ENCODE measurements around the gene TMEM233.

Gene TMEM233

DNA sequence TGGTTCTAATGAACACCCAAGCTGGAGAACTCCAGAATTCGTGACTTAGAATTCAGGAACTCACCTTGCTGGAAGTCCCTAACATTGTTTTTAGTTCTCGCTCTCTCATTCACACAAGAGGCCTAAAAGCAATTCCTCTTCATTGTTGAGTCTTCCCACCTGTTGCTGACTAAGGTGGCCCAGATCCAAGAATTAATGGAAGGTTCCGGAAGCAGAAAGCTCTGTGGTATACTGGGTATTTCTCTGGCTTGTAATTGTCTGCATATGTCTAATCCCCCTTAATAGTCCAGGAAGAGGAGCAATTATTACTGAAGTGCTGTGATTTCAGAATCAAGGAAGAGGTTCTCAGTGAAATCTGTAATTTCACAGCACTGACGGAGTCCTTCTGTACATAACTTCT, 31.4 kb downstream of the TMEM233 start:
- H3K27ac Mint-ChIP-seq, result no peak overlapping the region
- DNase-seq, result no peak
- no peak overlapping the region for H3K4me3 Mint-ChIP-seq
- no peaks in the 10 kb centered on the region for H3K9me3 Mint-ChIP-seq
- H3K36me3 Mint-ChIP-seq (ENCODE audit: low read depth), result no peaks in the 10 kb centered on the region
- TF ChIP-seq, protein P1, sequence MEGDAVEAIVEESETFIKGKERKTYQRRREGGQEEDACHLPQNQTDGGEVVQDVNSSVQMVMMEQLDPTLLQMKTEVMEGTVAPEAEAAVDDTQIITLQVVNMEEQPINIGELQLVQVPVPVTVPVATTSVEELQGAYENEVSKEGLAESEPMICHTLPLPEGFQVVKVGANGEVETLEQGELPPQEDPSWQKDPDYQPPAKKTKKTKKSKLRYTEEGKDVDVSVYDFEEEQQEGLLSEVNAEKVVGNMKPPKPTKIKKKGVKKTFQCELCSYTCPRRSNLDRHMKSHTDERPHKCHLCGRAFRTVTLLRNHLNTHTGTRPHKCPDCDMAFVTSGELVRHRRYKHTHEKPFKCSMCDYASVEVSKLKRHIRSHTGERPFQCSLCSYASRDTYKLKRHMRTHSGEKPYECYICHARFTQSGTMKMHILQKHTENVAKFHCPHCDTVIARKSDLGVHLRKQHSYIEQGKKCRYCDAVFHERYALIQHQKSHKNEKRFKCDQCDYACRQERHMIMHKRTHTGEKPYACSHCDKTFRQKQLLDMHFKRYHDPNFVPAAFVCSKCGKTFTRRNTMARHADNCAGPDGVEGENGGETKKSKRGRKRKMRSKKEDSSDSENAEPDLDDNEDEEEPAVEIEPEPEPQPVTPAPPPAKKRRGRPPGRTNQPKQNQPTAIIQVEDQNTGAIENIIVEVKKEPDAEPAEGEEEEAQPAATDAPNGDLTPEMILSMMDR (IDR thresholded peaks at IDR 0.05), result no peak
- no peaks in the 10 kb centered on the region for H3K4me1 Mint-ChIP-seq
- H3K27me3 Mint-ChIP-seq (ENCODE audit: low read depth, poor library complexity), result peaks cover 29% of the 10 kb centered on the region

DNA sequence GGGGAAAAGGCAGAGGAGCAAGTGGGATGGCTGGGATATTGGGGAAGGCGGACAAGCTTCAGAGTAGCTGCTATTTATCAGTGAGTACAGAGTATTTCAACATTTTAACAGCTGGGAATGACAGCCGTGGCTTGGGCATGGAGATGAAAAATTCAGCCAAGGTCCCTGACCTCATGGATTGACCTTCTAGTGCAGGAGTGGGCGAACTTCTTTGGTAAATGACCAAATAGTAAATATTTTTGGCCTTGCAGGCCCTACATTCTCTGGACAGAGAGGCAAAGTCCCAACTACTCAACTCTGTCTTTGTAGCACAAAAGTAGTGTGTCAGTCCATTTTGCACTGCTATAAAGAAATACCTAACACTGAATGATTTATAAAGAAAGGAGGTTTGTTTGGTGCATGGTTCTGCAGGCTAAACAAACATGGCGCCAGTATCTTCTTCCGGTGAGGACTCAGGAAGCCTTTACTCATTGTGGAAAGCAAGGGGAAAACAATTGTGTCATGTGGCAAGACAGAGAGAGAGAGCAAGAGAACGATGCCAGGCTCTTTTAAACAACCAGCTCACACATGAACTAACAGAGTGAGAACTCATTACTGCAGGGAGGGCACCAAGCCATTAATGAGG, 33.6 kb downstream of the TMEM233 start:
- TF ChIP-seq, protein P1 (IDR thresholded peaks at IDR 0.05), result no peak
- H3K27ac Mint-ChIP-seq, result no peak overlapping the region
- H3K4me3 Mint-ChIP-seq, result no peak overlapping the region
- H3K36me3 Mint-ChIP-seq (ENCODE audit: low read depth), result no peaks in the 10 kb centered on the region
- H3K27me3 Mint-ChIP-seq (ENCODE audit: low read depth, poor library complexity), result peaks cover 18% of the 10 kb centered on the region
- peaks cover 2% of the 10 kb centered on the region for H3K4me1 Mint-ChIP-seq
- no peaks in the 10 kb centered on the region for H3K9me3 Mint-ChIP-seq
- DNase-seq, result no peak

DNA sequence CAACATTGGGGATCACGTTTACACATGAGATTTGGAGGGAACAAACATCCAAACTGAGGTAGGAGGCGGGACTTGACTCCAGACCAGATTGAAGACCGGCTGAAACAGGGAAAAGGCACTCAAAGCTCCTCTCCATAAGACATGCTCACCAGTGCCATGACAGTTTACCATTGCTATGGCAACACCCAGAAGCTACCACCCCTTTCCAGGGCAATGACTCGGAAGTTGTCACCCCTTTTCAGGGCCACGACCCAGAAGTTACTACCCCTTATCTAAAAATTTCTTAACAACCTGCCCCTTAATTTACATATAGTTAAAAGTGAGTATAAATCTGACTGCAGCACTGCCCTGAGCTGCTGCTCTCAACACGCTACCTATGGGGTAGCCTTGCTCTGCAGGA, 34.1 kb downstream of the TMEM233 start:
- H3K27me3 Mint-ChIP-seq (ENCODE audit: low read depth, poor library complexity), result peaks cover 12% of the 10 kb centered on the region
- no peak for DNase-seq
- TF ChIP-seq, protein P1 (IDR thresholded peaks at IDR 0.05), result no peak
- no peak overlapping the region for H3K27ac Mint-ChIP-seq
- no peaks in the 10 kb centered on the region for H3K36me3 Mint-ChIP-seq (ENCODE audit: low read depth)
- no peak overlapping the region for H3K4me3 Mint-ChIP-seq
- no peaks in the 10 kb centered on the region for H3K9me3 Mint-ChIP-seq
- H3K4me1 Mint-ChIP-seq, result peaks cover 5% of the 10 kb centered on the region

DNA sequence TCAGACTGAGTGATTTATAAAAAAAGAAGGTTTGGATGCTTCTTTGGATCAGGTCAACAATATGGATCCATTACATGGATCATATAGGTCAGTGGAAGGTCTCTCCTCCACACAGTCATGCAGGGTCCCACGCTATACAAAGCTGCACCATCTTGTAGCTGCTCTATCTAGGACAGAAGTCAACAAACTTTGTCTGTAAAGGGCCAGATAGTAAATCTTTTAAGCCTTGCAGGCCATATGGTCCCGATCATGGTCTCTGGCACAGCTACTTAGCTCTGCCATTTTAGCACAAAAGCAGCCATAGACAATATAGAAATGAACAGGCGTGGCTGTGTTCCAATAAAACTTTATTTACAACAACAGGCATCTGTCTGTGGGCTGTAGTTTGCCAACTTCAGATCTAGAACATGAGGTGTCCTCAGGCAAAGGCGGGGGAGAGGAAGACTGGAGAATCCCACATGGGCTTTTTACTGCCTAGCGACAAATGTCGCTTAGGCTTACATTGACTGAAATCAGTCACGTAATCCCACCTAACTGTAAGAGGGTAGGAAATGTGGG, 36.7 kb downstream of the TMEM233 start:
- H3K36me3 Mint-ChIP-seq (ENCODE audit: low read depth), result no peaks in the 10 kb centered on the region
- no peaks in the 10 kb centered on the region for H3K9me3 Mint-ChIP-seq
- DNase-seq, result no peak
- no peak overlapping the region for H3K27ac Mint-ChIP-seq
- peaks cover 5% of the 10 kb centered on the region for H3K4me1 Mint-ChIP-seq
- TF ChIP-seq, protein P1 (IDR thresholded peaks at IDR 0.05), result no peak
- H3K4me3 Mint-ChIP-seq, result no peak overlapping the region
- H3K27me3 Mint-ChIP-seq (ENCODE audit: low read depth, poor library complexity), result peaks cover 7% of the 10 kb centered on the region

DNA sequence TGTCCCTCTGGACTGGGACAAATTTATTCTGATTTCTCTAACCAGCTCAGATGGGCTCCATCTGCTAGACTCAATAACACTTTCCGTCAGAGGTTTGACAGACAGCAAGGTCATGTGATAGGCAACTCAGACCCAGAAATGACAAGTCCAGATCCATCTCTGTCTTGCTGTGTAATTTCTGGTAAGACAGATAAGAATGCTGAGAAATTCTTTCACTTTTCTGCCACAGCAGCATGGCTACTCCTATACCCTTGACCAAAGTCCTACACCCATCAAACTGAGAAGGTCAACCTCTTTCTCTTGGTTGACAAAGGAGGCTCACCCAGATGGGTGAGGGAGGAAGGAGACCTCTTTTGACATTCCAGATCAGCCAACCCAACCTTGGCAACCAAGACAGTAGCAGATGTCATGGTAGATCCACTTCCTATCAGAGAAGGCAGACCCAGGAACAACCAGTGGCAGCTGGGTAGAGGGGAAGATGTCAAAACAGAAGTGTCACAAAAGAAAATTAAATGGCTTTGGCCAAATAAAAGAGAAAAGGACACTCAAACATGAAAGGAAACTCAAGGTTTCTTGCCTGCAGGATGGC, 37.5 kb downstream of the TMEM233 start:
- TF ChIP-seq, protein P1 (IDR thresholded peaks at IDR 0.05), result no peak
- DNase-seq, result no peak
- H3K27ac Mint-ChIP-seq, result no peak overlapping the region
- peaks cover 5% of the 10 kb centered on the region for H3K4me1 Mint-ChIP-seq
- no peaks in the 10 kb centered on the region for H3K36me3 Mint-ChIP-seq (ENCODE audit: low read depth)
- peaks cover 7% of the 10 kb centered on the region for H3K27me3 Mint-ChIP-seq (ENCODE audit: low read depth, poor library complexity)
- H3K4me3 Mint-ChIP-seq, result no peak overlapping the region
- H3K9me3 Mint-ChIP-seq, result no peaks in the 10 kb centered on the region
